ENCODE data around the gene C6orf47.

GRCh38 chr6:31701666-31702404 lies 41.3 kb upstream of the C6orf47 start:
- no peak for TF ChIP-seq CTCF (IDR thresholded peaks at IDR 0.05)
- no peak for TF ChIP-seq POLR2A (IDR thresholded peaks at IDR 0.05)

Measured in uterus (tissue), 2 donors.